ENCODE data around the gene PPP6R3. TPM values are rescaled to one million over a fixed set of nuclear protein-coding genes. Genes with fewer than 3 reads are reported as not detected.
"Not testable (repeated sequence)": the region's sequence is repeated elsewhere in the genome, so short reads cannot be mapped to it uniquely, and the experiment has no call there.

The PPP6R3 gene
- total RNA-seq, 1 donor from 2014 or later = 115 TPM

- Mint-ChIP-seq H3K27ac (ENCODE audit: unreplicated experiment) (no peak overlapping the region), H3K4me1 (ENCODE audit: unreplicated experiment) (no peaks in the 10 kb centered on the region), H3K27me3 (ENCODE audit: unreplicated experiment) (peaks cover 1% of the 10 kb centered on the region), H3K36me3 (ENCODE audit: low read depth, unreplicated experiment) (no peaks in the 10 kb centered on the region), H3K9me3 (ENCODE audit: unreplicated experiment) (no peaks in the 10 kb centered on the region), H3K4me3 (ENCODE audit: unreplicated experiment) (no peak overlapping the region)
- peak; percentile 59 for DNase-seq (ENCODE audit: low spot score)
- TF ChIP-seq, protein P1, sequence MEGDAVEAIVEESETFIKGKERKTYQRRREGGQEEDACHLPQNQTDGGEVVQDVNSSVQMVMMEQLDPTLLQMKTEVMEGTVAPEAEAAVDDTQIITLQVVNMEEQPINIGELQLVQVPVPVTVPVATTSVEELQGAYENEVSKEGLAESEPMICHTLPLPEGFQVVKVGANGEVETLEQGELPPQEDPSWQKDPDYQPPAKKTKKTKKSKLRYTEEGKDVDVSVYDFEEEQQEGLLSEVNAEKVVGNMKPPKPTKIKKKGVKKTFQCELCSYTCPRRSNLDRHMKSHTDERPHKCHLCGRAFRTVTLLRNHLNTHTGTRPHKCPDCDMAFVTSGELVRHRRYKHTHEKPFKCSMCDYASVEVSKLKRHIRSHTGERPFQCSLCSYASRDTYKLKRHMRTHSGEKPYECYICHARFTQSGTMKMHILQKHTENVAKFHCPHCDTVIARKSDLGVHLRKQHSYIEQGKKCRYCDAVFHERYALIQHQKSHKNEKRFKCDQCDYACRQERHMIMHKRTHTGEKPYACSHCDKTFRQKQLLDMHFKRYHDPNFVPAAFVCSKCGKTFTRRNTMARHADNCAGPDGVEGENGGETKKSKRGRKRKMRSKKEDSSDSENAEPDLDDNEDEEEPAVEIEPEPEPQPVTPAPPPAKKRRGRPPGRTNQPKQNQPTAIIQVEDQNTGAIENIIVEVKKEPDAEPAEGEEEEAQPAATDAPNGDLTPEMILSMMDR (IDR thresholded peaks at IDR 0.05; ENCODE audit: unreplicated experiment) = peak; percentile 26
These were observed 172.2 kb downstream of the PPP6R3 start for GRCh38 chr11:68632802-68633201.

DNA sequence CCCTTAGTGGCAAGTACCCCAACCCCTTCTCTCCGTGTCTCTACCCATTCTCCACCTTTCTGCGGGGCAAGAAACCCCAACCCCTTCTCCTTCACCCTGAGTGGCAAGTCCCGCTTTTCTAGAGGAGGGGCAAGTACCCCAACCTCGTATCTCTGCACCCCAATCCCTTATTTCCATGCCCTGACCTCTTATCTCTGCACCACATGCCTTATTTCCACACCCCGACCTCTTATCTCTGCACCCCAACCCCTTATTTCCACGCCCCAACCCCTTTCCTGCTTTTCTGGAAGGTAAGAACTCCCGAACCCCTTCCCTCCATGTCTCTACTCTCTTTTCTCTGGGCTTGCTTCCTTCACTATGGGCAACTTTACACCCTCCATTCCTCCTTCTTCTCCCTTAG lies 174.1 kb downstream of the PPP6R3 start:
- H3K9me3 Mint-ChIP-seq (ENCODE audit: unreplicated experiment); H3K4me3 Mint-ChIP-seq (ENCODE audit: unreplicated experiment): not testable (repeated sequence)

GRCh38 chr11:68635172-68635571 lies 174.6 kb downstream of the PPP6R3 start:
- not testable (repeated sequence) for DNase-seq (ENCODE audit: low spot score); H3K4me3 Mint-ChIP-seq (ENCODE audit: unreplicated experiment); H3K9me3 Mint-ChIP-seq (ENCODE audit: unreplicated experiment); H3K27ac Mint-ChIP-seq (ENCODE audit: unreplicated experiment); H3K4me1 Mint-ChIP-seq (ENCODE audit: unreplicated experiment); H3K36me3 Mint-ChIP-seq (ENCODE audit: low read depth, unreplicated experiment); H3K27me3 Mint-ChIP-seq (ENCODE audit: unreplicated experiment)

More for the DNA sequence above, 174.1 kb downstream of the PPP6R3 start:
- not testable (repeated sequence) for H3K27ac Mint-ChIP-seq (ENCODE audit: unreplicated experiment); DNase-seq (ENCODE audit: low spot score); H3K36me3 Mint-ChIP-seq (ENCODE audit: low read depth, unreplicated experiment); H3K4me1 Mint-ChIP-seq (ENCODE audit: unreplicated experiment); H3K27me3 Mint-ChIP-seq (ENCODE audit: unreplicated experiment)

DNA sequence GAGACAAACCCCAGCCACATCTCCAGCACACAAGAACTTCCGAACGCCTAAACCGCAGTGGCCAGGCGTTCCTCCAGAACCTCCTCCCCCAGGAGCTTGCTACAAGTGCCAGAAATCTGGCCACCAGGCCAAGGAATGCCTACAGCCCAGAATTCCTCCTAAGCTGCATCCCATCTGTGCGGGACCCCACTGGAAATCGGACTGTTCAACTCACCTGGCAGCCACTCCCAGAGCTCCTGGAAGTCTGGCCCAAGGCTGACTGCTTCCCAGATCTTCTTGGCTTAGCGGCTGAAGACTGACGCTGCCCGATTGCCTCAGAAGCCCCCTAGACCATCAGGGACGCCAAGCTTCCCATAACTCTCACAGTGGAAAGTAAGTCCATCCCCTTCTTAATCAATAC lies 175.3 kb downstream of the PPP6R3 start:
- H3K4me1 Mint-ChIP-seq (ENCODE audit: unreplicated experiment); H3K27ac Mint-ChIP-seq (ENCODE audit: unreplicated experiment); H3K9me3 Mint-ChIP-seq (ENCODE audit: unreplicated experiment); H3K4me3 Mint-ChIP-seq (ENCODE audit: unreplicated experiment); H3K27me3 Mint-ChIP-seq (ENCODE audit: unreplicated experiment); H3K36me3 Mint-ChIP-seq (ENCODE audit: low read depth, unreplicated experiment); DNase-seq (ENCODE audit: low spot score): not testable (repeated sequence)

DNA sequence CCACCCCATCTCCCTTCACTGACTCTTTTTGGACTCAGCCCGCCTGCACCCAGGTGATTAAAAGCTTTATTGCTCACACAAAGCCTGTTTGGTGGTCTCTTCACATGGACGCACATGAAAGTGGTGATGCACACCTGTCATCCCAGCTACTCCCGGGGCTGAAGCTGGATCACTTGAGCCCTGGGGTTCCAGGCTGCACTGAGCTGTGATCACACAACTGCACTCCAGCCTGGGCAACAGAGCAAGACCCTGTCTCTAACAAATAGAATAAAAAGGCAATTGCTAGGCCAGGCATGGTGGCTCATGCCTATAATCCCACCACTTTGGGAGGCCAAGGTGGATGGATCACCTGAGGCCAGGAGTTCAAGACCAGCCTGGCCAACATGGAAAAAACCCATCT lies 178.8 kb downstream of the PPP6R3 start:
- not testable (repeated sequence) for H3K4me1 Mint-ChIP-seq (ENCODE audit: unreplicated experiment); H3K27ac Mint-ChIP-seq (ENCODE audit: unreplicated experiment); H3K4me3 Mint-ChIP-seq (ENCODE audit: unreplicated experiment); H3K9me3 Mint-ChIP-seq (ENCODE audit: unreplicated experiment); DNase-seq (ENCODE audit: low spot score); H3K36me3 Mint-ChIP-seq (ENCODE audit: low read depth, unreplicated experiment); H3K27me3 Mint-ChIP-seq (ENCODE audit: unreplicated experiment)

GRCh38 chr11:68641880-68642279 lies 181.3 kb downstream of the PPP6R3 start:
- TF ChIP-seq, protein P1 (IDR thresholded peaks at IDR 0.05; ENCODE audit: unreplicated experiment) = no peak
- DNase-seq (ENCODE audit: low spot score) = no peak
- Mint-ChIP-seq H3K27ac (ENCODE audit: unreplicated experiment) (no peak overlapping the region), H3K4me3 (ENCODE audit: unreplicated experiment) (no peak overlapping the region), H3K36me3 (ENCODE audit: low read depth, unreplicated experiment) (peaks cover 8% of the 10 kb centered on the region), H3K4me1 (ENCODE audit: unreplicated experiment) (no peaks in the 10 kb centered on the region), H3K9me3 (ENCODE audit: unreplicated experiment) (peaks cover 8% of the 10 kb centered on the region), H3K27me3 (ENCODE audit: unreplicated experiment) (peaks cover 1% of the 10 kb centered on the region)

DNA sequence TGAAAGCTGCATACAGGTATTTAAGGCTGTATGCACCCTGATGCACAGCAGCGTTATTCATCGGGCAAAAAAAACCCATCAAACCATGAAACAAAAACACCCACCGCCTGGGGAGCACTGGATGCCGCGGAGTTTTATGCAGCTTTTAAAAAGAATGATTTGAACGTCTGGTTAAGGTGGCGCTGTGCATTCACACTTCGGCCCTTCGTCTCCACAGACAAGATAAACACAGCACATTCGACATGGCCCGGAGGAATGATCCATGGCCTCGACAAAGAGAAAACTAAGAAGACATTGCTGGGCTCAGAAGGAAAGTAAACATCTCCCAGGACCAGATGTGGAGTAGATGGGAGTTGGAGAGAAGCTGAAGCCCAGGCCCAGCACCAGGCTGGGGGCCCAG lies 183.0 kb downstream of the PPP6R3 start:
- no peaks in the 10 kb centered on the region for H3K4me1 Mint-ChIP-seq (ENCODE audit: unreplicated experiment)
- peaks cover 13% of the 10 kb centered on the region for H3K9me3 Mint-ChIP-seq (ENCODE audit: unreplicated experiment)
- DNase-seq (ENCODE audit: low spot score) = no peak
- H3K4me3 Mint-ChIP-seq (ENCODE audit: unreplicated experiment) = no peak overlapping the region
- peaks cover 12% of the 10 kb centered on the region for H3K36me3 Mint-ChIP-seq (ENCODE audit: low read depth, unreplicated experiment)
- TF ChIP-seq, protein P1 (IDR thresholded peaks at IDR 0.05; ENCODE audit: unreplicated experiment) = no peak
- no peak overlapping the region for H3K27ac Mint-ChIP-seq (ENCODE audit: unreplicated experiment)
- H3K27me3 Mint-ChIP-seq (ENCODE audit: unreplicated experiment) = peaks cover 1% of the 10 kb centered on the region
